H1 (cell line): Measurements from ENCODE around the gene ARHGEF12. TPM values are rescaled to one million over a fixed set of nuclear protein-coding genes. Genes with fewer than 3 reads are reported as not detected.

Experiments used
- CTCF ChIA-PET: fragments of 300-600 bp; sonication (Branson Sonifier 250); formaldehyde crosslinking; loops from one replicate; lab custom pipeline; 2021; ENCODE audit not compliant: partially characterized antibody; lab: Charles Lee
- POLR2A ChIA-PET: fragments of 300-600 bp; sonication (Branson Sonifier 250); formaldehyde crosslinking; loops from one replicate; lab custom pipeline; 2021; ENCODE audit warnings: inconsistent platforms; ENCODE audit not compliant: partially characterized antibody; lab: Charles Lee
- DNase-seq, 2 experiments: peaks; one replicate each; pipeline versions ENCODE4 v3.0.0 to v3.0.0-alpha.2; 2010 to 2022; ENCODE audit warnings: low spot score in 2 of 2, low read depth in 1 of 2, mixed read lengths in 1 of 2
- FAIRE-seq: peaks from 2 replicates; lab custom pipeline; 2011; peaks lifted over from hg19 to GRCh38; lab: Jason Lieb, UNC
- H2AFZ ChIP-seq: 2 replicates; pipeline ENCODE4 v1.8.1; 2012; ENCODE audit warnings: low read length, inconsistent platforms
- H2AK5ac ChIP-seq: 2 replicates; pipeline ENCODE4 v1.6.1; 2013; ENCODE audit warnings: low read depth, low read length
- H2BK120ac ChIP-seq: replicated peaks from 2 replicates; pipeline ENCODE3; 2013; ENCODE audit warnings: low read depth, low read length, inconsistent platforms
- H2BK12ac ChIP-seq: 2 replicates; pipeline ENCODE4 v1.6.1; 2013; ENCODE audit warnings: low read depth, low read length
- H2BK15ac ChIP-seq: 2 replicates; pipeline ENCODE4 v1.6.1; 2013; ENCODE audit warnings: low read length
- H2BK20ac ChIP-seq: 2 replicates; pipeline ENCODE4 v1.6.1; 2013; ENCODE audit warnings: low read length
- H2BK5ac ChIP-seq: 2 replicates; pipeline ENCODE4 v1.6.1; 2013; ENCODE audit warnings: low read depth, low read length
- H3K14ac ChIP-seq: 2 replicates; pipeline ENCODE4 v1.6.1; 2013; ENCODE audit warnings: inconsistent platforms; ENCODE audit not compliant: insufficient read length
- H3K18ac ChIP-seq: 2 replicates; pipeline ENCODE4 v1.6.1; 2013; ENCODE audit warnings: low read length; ENCODE audit errors: extremely low read depth
- H3K23ac ChIP-seq: 2 replicates; pipeline ENCODE4 v1.6.1; 2013; ENCODE audit warnings: inconsistent platforms; ENCODE audit not compliant: insufficient read length
- H3K23me2 ChIP-seq: 2 replicates; pipeline ENCODE4 v1.6.1; 2013; ENCODE audit warnings: low read depth, low read length
- H3K27ac ChIP-seq: 2 replicates; pipeline ENCODE4 v1.6.1; 2011; ENCODE audit warnings: low read depth, low read length, inconsistent platforms
- H3K27me3 ChIP-seq, 4 experiments: replicated peaks in 1 of 4; 1 replicate in 1 of 4; 2 replicates in 3 of 4; pipeline versions ENCODE4 v1.6.1 to v1.8.1; 2011 to 2013; ENCODE audit warnings: low read length in 3 of 4, mild to moderate bottlenecking in 3 of 4, inconsistent platforms in 2 of 4, mixed read lengths in 2 of 4, moderate library complexity in 1 of 4; ENCODE audit not compliant: control insufficient read depth in 3 of 4, insufficient read depth in 3 of 4; ENCODE audit errors: extremely low read depth in 1 of 4
- H3K36me3 ChIP-seq, 4 experiments: 2 replicates each; pipeline versions ENCODE4 v1.6.1 to v1.8.1; 2011 to 2013; ENCODE audit warnings: mild to moderate bottlenecking in 4 of 4, low read length in 3 of 4, moderate library complexity in 2 of 4, control low read depth in 1 of 4, inconsistent platforms in 1 of 4; ENCODE audit not compliant: insufficient read depth in 4 of 4, control insufficient read depth in 2 of 4
- H3K4ac ChIP-seq: replicated peaks from 2 replicates; pipeline ENCODE3; 2013; ENCODE audit warnings: low read length, low read depth, mixed read lengths, inconsistent platforms; ENCODE audit not compliant: insufficient read length
- H3K4me1 ChIP-seq, 4 experiments: replicated peaks in 1 of 4; 1 replicate in 1 of 4; 2 replicates in 3 of 4; pipeline versions ENCODE4 v1.6.1 to v1.8.1; 2011 to 2013; ENCODE audit warnings: low read length in 3 of 4, inconsistent platforms in 2 of 4, mixed read lengths in 1 of 4; ENCODE audit not compliant: insufficient read depth in 4 of 4, control insufficient read depth in 3 of 4
- H3K4me2 ChIP-seq, 2 experiments: 2 replicates each; pipeline versions ENCODE4 v1.6.1 to v1.8.1; 2011 to 2013; ENCODE audit warnings: low read depth in 2 of 2, low read length in 2 of 2, control low read depth in 1 of 2, inconsistent platforms in 1 of 2, mild to moderate bottlenecking in 1 of 2; ENCODE audit not compliant: insufficient read depth in 1 of 2
- H3K4me3 ChIP-seq, 4 experiments: fragments of 200-600, 300-600 bp in 1 of 4; sonication (generic), shearing (Covaris generic), sonication (Bioruptor Twin) in 1 of 4; 2 replicates each; pipeline versions ENCODE4 v1.5.1 to v1.8.1; 2011 to 2016; ENCODE audit warnings: low read length in 4 of 4, low read depth in 3 of 4, control low read depth in 2 of 4, inconsistent platforms in 2 of 4, mild to moderate bottlenecking in 2 of 4, mixed read lengths in 1 of 4, moderate library complexity in 1 of 4; ENCODE audit not compliant: insufficient read depth in 2 of 4; ENCODE audit errors: extremely low read depth in 1 of 4
- H3K56ac ChIP-seq: replicated peaks from 2 replicates; pipeline ENCODE3; 2013; ENCODE audit warnings: low read depth, mild to moderate bottlenecking, mixed read lengths, low read length, inconsistent platforms; ENCODE audit not compliant: insufficient read length
- H3K79me1 ChIP-seq: 2 replicates; pipeline ENCODE4 v1.6.1; 2013; ENCODE audit warnings: low read depth, low read length, control low read depth
- H3K79me2 ChIP-seq, 2 experiments: 2 replicates each; pipeline versions ENCODE4 v1.6.1 to v1.8.1; 2012 to 2013; ENCODE audit warnings: low read length in 2 of 2, mild to moderate bottlenecking in 2 of 2, inconsistent platforms in 1 of 2; ENCODE audit not compliant: insufficient read depth in 2 of 2, control insufficient read depth in 1 of 2
- H3K9ac ChIP-seq, 4 experiments: replicated peaks in 1 of 4; 1 replicate in 1 of 4; 2 replicates in 3 of 4; pipeline versions ENCODE4 v1.6.1 to v1.8.1; 2011 to 2013; ENCODE audit warnings: low read depth in 3 of 4, low read length in 3 of 4, control low read depth in 2 of 4, mild to moderate bottlenecking in 2 of 4, moderate library complexity in 2 of 4, inconsistent platforms in 1 of 4; ENCODE audit errors: extremely low read depth in 1 of 4
- H3K9me3 ChIP-seq, 2 experiments: 2 replicates each; pipeline versions ENCODE4 v1.6.1 to v1.8.1; 2012 to 2013; ENCODE audit warnings: mild to moderate bottlenecking in 2 of 2, moderate library complexity in 2 of 2, control low read depth in 1 of 2, inconsistent platforms in 1 of 2, low read depth in 1 of 2, low read length in 1 of 2, mixed read lengths in 1 of 2; ENCODE audit not compliant: insufficient read depth in 2 of 2
- H4K20me1 ChIP-seq, 2 experiments: replicated peaks in 1 of 2; 2 replicates each; pipeline versions ENCODE3 to v1.8.1; 2011 to 2013; ENCODE audit warnings: inconsistent platforms in 2 of 2, low read length in 2 of 2, mild to moderate bottlenecking in 1 of 2; ENCODE audit not compliant: insufficient read depth in 2 of 2, control insufficient read depth in 1 of 2
- H4K5ac ChIP-seq: 2 replicates; pipeline ENCODE4 v1.6.1; 2013; ENCODE audit warnings: low read length, low read depth, mixed read lengths, inconsistent platforms; ENCODE audit not compliant: insufficient read length
- H4K8ac ChIP-seq: 2 replicates; pipeline ENCODE4 v1.8.0; 2013; ENCODE audit warnings: mild to moderate bottlenecking, moderate library complexity, low read length, inconsistent platforms; ENCODE audit not compliant: insufficient read depth; ENCODE audit errors: extremely low read depth
- H4K91ac ChIP-seq: replicated peaks from 2 replicates; pipeline ENCODE3; 2013; ENCODE audit warnings: low read length, mixed read lengths, inconsistent platforms; ENCODE audit not compliant: insufficient read length
- HDAC6 ChIP-seq: IDR thresholded peaks from one replicate; pipeline ENCODE4 v1.7.1; 2012; ENCODE audit warnings: low read depth, mild to moderate bottlenecking, inconsistent platforms, low read length, moderate library complexity
- TAF1 ChIP-seq: IDR thresholded peaks from 2 replicates; pipeline ENCODE4 v1.6.1; 2011; ENCODE audit warnings: mild to moderate bottlenecking, low read depth, low read length
- WGBS, 2 experiments: shearing (Covaris generic) in 1 of 2; methylation state at CpG; one replicate each; pipeline versions ENCODE4 v1.1.6 to v1.1.7; 2013 to 2015; ENCODE audit warnings: low lambda C conversion rate in 2 of 2, mixed read lengths in 2 of 2, inconsistent platforms in 1 of 2, low coverage in 1 of 2, missing lambda C conversion rate in 1 of 2; ENCODE audit not compliant: insufficient replicate concordance in 2 of 2, insufficient coverage in 1 of 2, insufficient read length in 1 of 2; ENCODE audit errors: extremely low coverage in 1 of 2, missing lambda C conversion rate in 1 of 2; 5-methylcytosine and 5-hydroxymethylcytosine counted together
- polyA plus RNA-seq, 7 experiments: library from polyadenylated mRNA; depleted of rRNA in 3 of 7; stranded (reverse) in 5 of 7; unstranded in 2 of 7; fragments of >200 nt in 5 of 7; fragments of 200-250 nt in 2 of 7; gene quantifications; 1 replicate in 5 of 7; 2 replicates in 1 of 7; 4 replicates in 1 of 7; pipeline versions ENCODE4 v1.2.1 to v1.2.3, GENCODE V29; 2011 to 2013; ENCODE audit warnings: missing spikeins in 2 of 7, mixed read lengths in 2 of 7
- total RNA-seq: library from RNA; stranded (reverse); fragmentation: NEBNext Ultra II Directional; extraction: Animal tissue kit (Norgen Biotek cat#: 25700); gene quantifications from 2 replicates; pipeline ENCODE4 v1.2.1, GENCODE V29; 2021

The ARHGEF12 gene
- total and polyA plus RNA-seq, 2 of the 8 experiments (the other 6 are each of a cell fraction or from before 2014, with no cell fraction given), result 5.1 to 33.7 TPM

DNA sequence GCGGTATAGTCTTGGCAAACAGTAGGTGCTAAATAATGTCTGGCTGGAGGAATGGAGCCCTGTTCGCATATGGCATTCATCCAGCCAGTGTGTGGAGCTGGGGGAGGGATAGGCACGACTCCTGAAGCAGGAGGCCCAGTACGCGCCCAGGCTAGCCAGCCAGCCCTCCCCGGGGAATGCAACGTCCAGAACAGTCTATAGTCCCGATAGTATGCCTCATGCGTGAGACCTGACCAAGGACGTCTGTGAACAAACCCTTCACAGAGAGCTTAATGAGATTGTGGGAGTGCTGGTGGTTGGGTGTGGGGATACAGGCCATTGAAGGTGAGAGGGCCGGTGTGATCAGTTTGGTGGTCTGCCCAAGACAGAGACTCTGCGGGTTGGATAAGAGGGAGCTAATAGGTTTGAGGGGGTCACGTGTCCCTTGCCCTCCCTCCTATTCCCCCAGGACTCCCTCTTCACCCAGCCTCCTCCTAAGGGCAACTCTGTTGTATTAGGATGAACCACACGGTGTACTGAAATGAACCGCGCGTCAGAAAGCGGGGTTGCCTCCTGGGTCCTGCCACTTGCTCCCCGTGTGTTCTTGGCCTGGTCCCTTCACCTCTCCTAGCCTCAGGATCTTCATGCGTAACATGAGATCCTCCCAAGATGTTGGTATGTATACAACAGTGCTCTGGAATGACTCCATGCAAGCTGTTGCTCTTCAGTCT lies 174.3 kb downstream of the ARHGEF12 start:
- ChIA-PET POLR2A (interaction anchor here (1.6 kb wide), 1 partner anchor 138 kb away, joined by 5 read pairs; no protein-coding TSS in a partner anchor), CTCF (interaction anchor here (0.5 to 4.5 kb wide), 41 partner anchors 9 to 441 kb away, joined by 3 to 30 read pairs (median 4); no protein-coding TSS in a partner anchor)
- WGBS, 2 experiments, result 88% methylated on average over 20 of the region's 20 CpGs; no CpG with 5 or more reads in 1 of the 2 experiments
- Histone ChIP-seq H3K4me2 (no peak overlapping the region), H2BK12ac (peak overlapping the region; percentile 75; the same call in 1 of the 2 replicates), H3K23ac (no peak overlapping the region), H3K23me2 (peaks cover 5% of the 10 kb centered on the region; the same call in 1 of the 2 replicates), H3K9ac (no peak overlapping the region), H3K79me2 (no peaks in the 10 kb centered on the region), H2AK5ac (no peak overlapping the region), H3K14ac (no peak overlapping the region), H3K56ac (no peak overlapping the region), H4K20me1 (peaks cover 0 to 4% of the 10 kb centered on the region in 2 experiments), H2BK120ac (no peak overlapping the region), H3K27me3 (peaks cover 0 to 22% (median 12%) of the 10 kb centered on the region in 4 experiments; a peak in 5 of 7 replicates), H4K8ac (no peak overlapping the region), H2BK5ac (no peak overlapping the region), H3K18ac (no peak overlapping the region), H3K9me3 (no peaks in the 10 kb centered on the region), H3K27ac (no peak overlapping the region), H3K4me1 (peaks cover 0 to 5% (median 2%) of the 10 kb centered on the region in 4 experiments; a peak in 3 of 7 replicates), H2BK15ac (peak overlapping the region; percentile 98), H3K4me3 (no peak overlapping the region), H4K5ac (no peak overlapping the region), H3K4ac (no peak overlapping the region), H2BK20ac (0 out of 2 replicates have a peak overlapping the region, but pooled peaks have one; percentile 29), H2AFZ (0 out of 2 replicates have a peak overlapping the region, but pooled peaks have one; percentile 9), H3K36me3 (no peaks in the 10 kb centered on the region), H4K91ac (no peak overlapping the region), H3K79me1 (no peaks in the 10 kb centered on the region; the same call in 1 of the 2 replicates)
- TF ChIP-seq HDAC6 (no peak), TAF1 (no peak)
- DNase-seq (no peak), FAIRE-seq (no peak)
